OCI-LY7 (cell line): ENCODE measurements around the gene SPRTN. TPM values are rescaled to one million over a fixed set of nuclear protein-coding genes. Genes with fewer than 3 reads are reported as not detected.

ENCODE experiments used
- BruUV-seq: library from RNA; stranded (reverse); fragments of 400-500 nt; replicated peaks from 2 replicates; lab custom pipeline; 2021; lab: Mats Ljungman, UMichigan
- CTCF ChIA-PET: fragments of 300-600 bp; sonication (Branson Sonifier 250); formaldehyde crosslinking; loops from one replicate; lab custom pipeline; 2022; ENCODE audit warnings: antibody characterized with exemption; ENCODE audit not compliant: unreplicated experiment; lab: Charles Lee
- POLR2A ChIA-PET: fragments of 300-600 bp; sonication (Branson Sonifier 250); formaldehyde crosslinking; loops from one replicate; lab custom pipeline; 2022; ENCODE audit warnings: antibody characterized with exemption; lab: Charles Lee
- DNase-seq: peaks from one replicate; pipeline ENCODE4 v3.0.0-alpha.2; 2015; ENCODE audit warnings: low spot score
- H2AFZ ChIP-seq: fragments of 200-600 bp; sonication (generic), shearing (Covaris generic); 2 replicates; pipeline ENCODE4 v1.6.1; 2014; ENCODE audit warnings: mild to moderate bottlenecking, antibody characterized with exemption, low read length, moderate library complexity
- H3K27ac ChIP-seq: fragments of 200-600 bp; sonication (generic); 2 replicates; pipeline ENCODE4 v1.5.1; 2014; ENCODE audit warnings: mixed run types, low read depth, mild to moderate bottlenecking, moderate library complexity, low read length, inconsistent platforms; ENCODE audit not compliant: poor library complexity, severe bottlenecking
- H3K36me3 ChIP-seq: fragments of 200-600 bp; sonication (generic); 2 replicates; pipeline ENCODE4 v1.6.1; 2014; ENCODE audit warnings: mild to moderate bottlenecking, antibody characterized with exemption, low read length, moderate library complexity, mixed read lengths; ENCODE audit not compliant: insufficient read depth
- H3K4me1 ChIP-seq: fragments of 200-600 bp; sonication (generic); 2 replicates; pipeline ENCODE4 v1.5.1; 2014; ENCODE audit warnings: mild to moderate bottlenecking, low read length; ENCODE audit not compliant: insufficient read depth, poor library complexity, severe bottlenecking
- H3K4me2 ChIP-seq: fragments of 200-600 bp; sonication (generic); 2 replicates; pipeline ENCODE4 v1.6.1; 2014; ENCODE audit warnings: mild to moderate bottlenecking, low read length
- H3K4me3 ChIP-seq: fragments of 200-600 bp; sonication (generic); 2 replicates; pipeline ENCODE4 v1.5.1; 2014; ENCODE audit warnings: mild to moderate bottlenecking, low read depth, low read length; ENCODE audit not compliant: poor library complexity, severe bottlenecking
- H3K79me2 ChIP-seq: fragments of 200-600 bp; sonication (generic); 2 replicates; pipeline ENCODE4 v1.6.1; 2016; ENCODE audit warnings: low read depth, mild to moderate bottlenecking, low read length, moderate library complexity, mixed read lengths; ENCODE audit not compliant: insufficient read depth
- H3K9me2 ChIP-seq: fragments of 200-600 bp; sonication (generic); 2 replicates; pipeline ENCODE4 v1.6.1; 2016; ENCODE audit warnings: mild to moderate bottlenecking, low read length, mixed read lengths; ENCODE audit not compliant: insufficient read depth
- H3K9me3 ChIP-seq: fragments of 200-600 bp; sonication (generic); 2 replicates; pipeline ENCODE4 v1.6.1; 2014; ENCODE audit warnings: mild to moderate bottlenecking, mixed run types, low read length, mixed read lengths
- H4K20me1 ChIP-seq: fragments of 200-600 bp; sonication (generic); 2 replicates; pipeline ENCODE4 v1.6.1; 2014; ENCODE audit warnings: mild to moderate bottlenecking, antibody characterized with exemption, low read length, moderate library complexity, mixed read lengths; ENCODE audit not compliant: insufficient read depth
- CTCF ChIP-seq: fragments of 200-600 bp; sonication (generic); conservative IDR thresholded peaks from 2 replicates; pipeline ENCODE4 v1.5.1; 2014; ENCODE audit warnings: mild to moderate bottlenecking, antibody characterized with exemption, low read length, moderate library complexity, mixed read lengths
- EZH2phosphoT487 ChIP-seq: fragments of 200-600 bp; sonication (generic); IDR thresholded peaks from 2 replicates; pipeline ENCODE4 v1.6.1; 2018; ENCODE audit warnings: low read depth, borderline replicate concordance, mild to moderate bottlenecking, mixed run types, antibody characterized with exemption, low read length, moderate library complexity, mixed read lengths
- intact Hi-C: fragments of 100-400 bp; cut with micrococcal nuclease; formaldehyde crosslinking; loops from one replicate; pipeline ENCODE4 v1.10.0; 2022; ENCODE audit not compliant: unreplicated experiment
- total RNA-seq, 2 experiments: library from RNA; depleted of rRNA in 1 of 2; stranded (reverse); fragments of >200 nt in 1 of 2; shearing (Covaris generic) in 1 of 2; gene quantifications; 2 replicates each; pipeline ENCODE4 v1.2.3, GENCODE V29; 2014 to 2022

SPRTN gene
- total RNA-seq, 2 experiments from 2014 or later, result 10.9 to 16.4 TPM

GRCh38 chr1:231355171-231355570 is 17.1 kb downstream of the SPRTN start:
- H4K20me1 ChIP-seq, result no peaks in the 10 kb centered on the region
- ChIA-PET CTCF (no interaction called here), POLR2A (interaction anchor here (0.7 to 1.4 kb wide), 3 partner anchors 8 to 159 kb away, joined by 3 read pairs; no protein-coding TSS in a partner anchor)
- intact Hi-C loops, result loop anchor here (5.0 kb wide), 1 partner anchor 172 kb away; the partner anchor contains the start of gene TSNAX
- H3K4me1 ChIP-seq, result no peaks in the 10 kb centered on the region
- no peaks in the 10 kb centered on the region for H3K79me2 ChIP-seq
- no peak overlapping the region for H2AFZ ChIP-seq
- no peaks in the 10 kb centered on the region for H3K9me2 ChIP-seq
- no peak overlapping the region for H3K27ac ChIP-seq
- no TSS peak for BruUV-seq
- H3K4me3 ChIP-seq, result no peak overlapping the region
- no peak overlapping the region for H3K4me2 ChIP-seq
- H3K9me3 ChIP-seq, result no peaks in the 10 kb centered on the region
- no peak for TF ChIP-seq CTCF
- TF ChIP-seq EZH2phosphoT487, result no peak
- H3K36me3 ChIP-seq, result peaks cover 43% of the 10 kb centered on the region
- no peak for DNase-seq

GRCh38 chr1:231357187-231357772 is 19.2 kb downstream of the SPRTN start:
- H2AFZ ChIP-seq, result no peak overlapping the region
- H3K79me2 ChIP-seq, result no peaks in the 10 kb centered on the region
- H3K4me3 ChIP-seq, result no peak overlapping the region
- H3K4me1 ChIP-seq, result no peaks in the 10 kb centered on the region
- no peak overlapping the region for H3K27ac ChIP-seq
- H3K4me2 ChIP-seq, result no peak overlapping the region
- no peak for DNase-seq
- intact Hi-C loops, result loop anchor here (1.0 to 5.0 kb wide), 3 partner anchors 170 to 247 kb away; partner anchors contain the start of gene TSNAX
- peaks cover 27% of the 10 kb centered on the region for H3K36me3 ChIP-seq
- TF ChIP-seq EZH2phosphoT487 (no peak), CTCF (no peak)
- no TSS peak for BruUV-seq
- H3K9me3 ChIP-seq, result no peaks in the 10 kb centered on the region
- ChIA-PET POLR2A (interaction anchor here (0.5 to 0.9 kb wide), 6 partner anchors 11 to 254 kb away, joined by 3 to 8 read pairs (median 4); partner anchors contain the start of genes EXOC8 and SPRTN), CTCF (no interaction called here)
- H3K9me2 ChIP-seq, result no peaks in the 10 kb centered on the region
- H4K20me1 ChIP-seq, result no peaks in the 10 kb centered on the region

GRCh38 chr1:231357831-231358354 is 19.8 kb downstream of the SPRTN start:
- no peaks in the 10 kb centered on the region for H3K9me3 ChIP-seq
- ChIA-PET CTCF (no interaction called here), POLR2A (interaction anchor here (0.5 to 1.1 kb wide), 7 partner anchors 11 to 158 kb away, joined by 3 to 8 read pairs (median 3); no protein-coding TSS in a partner anchor)
- TF ChIP-seq EZH2phosphoT487 (no peak), CTCF (peak; percentile 96)
- H3K27ac ChIP-seq, result no peak overlapping the region
- H2AFZ ChIP-seq, result no peak overlapping the region
- H3K4me2 ChIP-seq, result no peak overlapping the region
- H4K20me1 ChIP-seq, result no peaks in the 10 kb centered on the region
- H3K4me1 ChIP-seq, result no peaks in the 10 kb centered on the region
- DNase-seq, result peak; percentile 74
- H3K4me3 ChIP-seq, result no peak overlapping the region
- H3K9me2 ChIP-seq, result no peaks in the 10 kb centered on the region
- H3K79me2 ChIP-seq, result no peaks in the 10 kb centered on the region
- H3K36me3 ChIP-seq, result peaks cover 21% of the 10 kb centered on the region
- BruUV-seq, result no TSS peak
- intact Hi-C loops, result loop anchor here (1.0 to 5.0 kb wide), 4 partner anchors 63 to 246 kb away; partner anchors contain the start of gene TSNAX
